Neural cell (in vitro differentiated cells): ENCODE results near the gene PLEKHA7. TPM values are rescaled to one million over a fixed set of nuclear protein-coding genes. Genes with fewer than 3 reads are reported as not detected.

Experiments used
- H2AFZ ChIP-seq: fragments of 200-600, 300-800 bp; sonication (generic), shearing (Covaris generic); 2 replicates; pipeline ENCODE4 v1.6.0; 2014; ENCODE audit warnings: low read depth, mild to moderate bottlenecking, antibody characterized with exemption, low read length, moderate library complexity
- H3F3A ChIP-seq: fragments of 200-600 bp; shearing (Covaris generic); 2 replicates; pipeline ENCODE4 v1.6.1; 2016; ENCODE audit warnings: mild to moderate bottlenecking, moderate library complexity, mixed read lengths, antibody characterized with exemption, low read length; ENCODE audit not compliant: insufficient read depth, poor library complexity, severe bottlenecking
- H3K27ac ChIP-seq: fragments of 200-600, 300-800 bp; sonication (generic), shearing (Covaris generic); 2 replicates; pipeline ENCODE4 v1.5.1; 2014; ENCODE audit warnings: mild to moderate bottlenecking, low read length, moderate library complexity
- H3K27me3 ChIP-seq: fragments of 300-800, 200-600 bp; sonication (generic), shearing (Covaris generic); 2 replicates; pipeline ENCODE4 v1.6.0; 2014; ENCODE audit warnings: mild to moderate bottlenecking, low read depth, low read length, moderate library complexity; ENCODE audit not compliant: insufficient read depth
- H3K36me3 ChIP-seq: fragments of 300-800, 200-600 bp; sonication (generic), shearing (Covaris generic); 2 replicates; pipeline ENCODE4 v1.5.1; 2014; ENCODE audit warnings: mild to moderate bottlenecking, antibody characterized with exemption, low read length, moderate library complexity; ENCODE audit not compliant: insufficient read depth
- H3K4me2 ChIP-seq: fragments of 300-800, 200-600 bp; sonication (generic), shearing (Covaris generic); 2 replicates; pipeline ENCODE4 v1.6.0; 2014; ENCODE audit warnings: mild to moderate bottlenecking, low read length
- H3K4me3 ChIP-seq: fragments of 300-800, 200-600 bp; sonication (generic), shearing (Covaris generic); 2 replicates; pipeline ENCODE4 v1.5.1; 2014; ENCODE audit warnings: mild to moderate bottlenecking, low read length, moderate library complexity
- H3K79me2 ChIP-seq: fragments of 200-600 bp; shearing (Covaris generic); replicated peaks from 2 replicates; pipeline ENCODE4 v1.6.0; 2014; ENCODE audit warnings: mild to moderate bottlenecking, low read length, moderate library complexity; ENCODE audit not compliant: insufficient read depth
- H3K9ac ChIP-seq: fragments of 300-800, 200-600 bp; sonication (generic), shearing (Covaris generic); 2 replicates; pipeline ENCODE4 v1.6.1; 2016; ENCODE audit warnings: mild to moderate bottlenecking, low read length, mixed read lengths
- H3K9me2 ChIP-seq: fragments of 200-600 bp; shearing (Covaris generic); 2 replicates; pipeline ENCODE4 v1.6.1; 2016; ENCODE audit warnings: mild to moderate bottlenecking, low read length, mixed read lengths; ENCODE audit not compliant: insufficient read depth
- H3K9me3 ChIP-seq: fragments of 200-600, 300-800 bp; sonication (generic), shearing (Covaris generic); 2 replicates; pipeline ENCODE4 v1.6.1; 2016; ENCODE audit warnings: mild to moderate bottlenecking, mixed run types, low read length, moderate library complexity, mixed read lengths
- H4K20me1 ChIP-seq: fragments of 200-600 bp; shearing (Covaris generic); 2 replicates; pipeline ENCODE4 v1.6.1; 2016; ENCODE audit warnings: mild to moderate bottlenecking, mixed run types; ENCODE audit not compliant: insufficient read depth
- EP300 ChIP-seq: fragments of 450-650 bp; conservative IDR thresholded peaks from 2 replicates; pipeline ENCODE4 v1.6.1; 2014; ENCODE audit warnings: antibody characterized with exemption, mild to moderate bottlenecking, moderate library complexity; ENCODE audit not compliant: poor library complexity, severe bottlenecking
- MXI1 ChIP-seq: fragments of 450-650 bp; conservative IDR thresholded peaks from 2 replicates; pipeline ENCODE4 v1.6.1; 2014; ENCODE audit warnings: antibody characterized with exemption, mild to moderate bottlenecking; ENCODE audit not compliant: poor library complexity, severe bottlenecking
- POLR2AphosphoS5 ChIP-seq: IDR thresholded peaks from 2 replicates; pipeline ENCODE4 v1.6.1; 2012
- RAD21 ChIP-seq: fragments of 450-650 bp; conservative IDR thresholded peaks from 2 replicates; pipeline ENCODE4 v1.6.1; 2014; ENCODE audit warnings: antibody characterized with exemption, mild to moderate bottlenecking, moderate library complexity
- SMC3 ChIP-seq: fragments of 450-650 bp; conservative IDR thresholded peaks from 2 replicates; pipeline ENCODE4 v1.6.1; 2014; ENCODE audit warnings: antibody characterized with exemption, mild to moderate bottlenecking, moderate library complexity; ENCODE audit not compliant: poor library complexity
- TAF1 ChIP-seq: IDR thresholded peaks from 2 replicates; pipeline ENCODE4 v1.6.1; 2012; ENCODE audit warnings: low read depth
- polyA plus RNA-seq: library from polyadenylated mRNA; depleted of rRNA; stranded (reverse); fragments of >200 nt; gene quantifications from 2 replicates; pipeline ENCODE4 v1.2.3, GENCODE V29; 2014
- TF ChIP-seq, protein P1 (sequence below): IDR thresholded peaks from 2 replicates; pipeline ENCODE4 v1.6.1; 2012; ENCODE audit warnings: borderline replicate concordance
- TF ChIP-seq, protein P2 (sequence below): fragments of 450-650 bp; IDR thresholded peaks from 2 replicates; pipeline ENCODE4 v1.5.1; 2014; ENCODE audit warnings: antibody characterized with exemption, mild to moderate bottlenecking, moderate library complexity; ENCODE audit not compliant: poor library complexity, severe bottlenecking

Gene PLEKHA7
- polyA plus RNA-seq, 1 donor from 2014 or later = 45.7 TPM

DNA sequence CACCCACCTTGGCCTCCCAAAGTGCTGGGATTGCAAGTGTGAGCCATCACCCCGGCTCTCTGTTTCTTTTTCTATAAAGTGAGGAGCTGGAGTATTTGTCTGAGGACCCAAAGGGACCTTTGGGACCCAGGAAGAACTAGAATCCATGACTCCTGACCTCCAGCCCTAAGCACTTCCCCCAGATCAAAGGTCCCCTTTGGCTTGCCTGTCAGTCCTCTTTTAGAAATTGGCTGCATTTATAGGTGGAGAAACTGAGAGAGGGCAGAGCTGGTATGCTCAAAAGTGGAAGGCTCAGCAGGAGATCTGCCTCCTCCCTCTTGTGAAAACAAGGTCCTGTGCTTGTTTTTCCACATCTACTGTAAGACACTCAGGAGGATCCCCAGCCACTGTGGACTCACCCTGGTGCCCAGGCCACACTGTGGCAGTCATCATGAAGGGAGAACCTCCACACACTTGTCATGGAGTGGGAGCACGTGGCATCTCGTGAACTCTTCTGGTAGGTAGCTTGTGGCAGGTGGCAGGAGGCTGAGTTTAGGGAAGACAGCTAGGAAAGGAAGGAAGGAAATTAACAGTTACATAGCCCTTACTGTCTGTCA lies 12.4 kb upstream of the PLEKHA7 start:
- no peaks in the 10 kb centered on the region for H3K36me3 ChIP-seq
- no peaks in the 10 kb centered on the region for H3K79me2 ChIP-seq
- H3K4me3 ChIP-seq = no peak overlapping the region
- TF ChIP-seq SMC3 (no peak), POLR2AphosphoS5 (no peak), MXI1 (no peak)
- TF ChIP-seq, protein P1, sequence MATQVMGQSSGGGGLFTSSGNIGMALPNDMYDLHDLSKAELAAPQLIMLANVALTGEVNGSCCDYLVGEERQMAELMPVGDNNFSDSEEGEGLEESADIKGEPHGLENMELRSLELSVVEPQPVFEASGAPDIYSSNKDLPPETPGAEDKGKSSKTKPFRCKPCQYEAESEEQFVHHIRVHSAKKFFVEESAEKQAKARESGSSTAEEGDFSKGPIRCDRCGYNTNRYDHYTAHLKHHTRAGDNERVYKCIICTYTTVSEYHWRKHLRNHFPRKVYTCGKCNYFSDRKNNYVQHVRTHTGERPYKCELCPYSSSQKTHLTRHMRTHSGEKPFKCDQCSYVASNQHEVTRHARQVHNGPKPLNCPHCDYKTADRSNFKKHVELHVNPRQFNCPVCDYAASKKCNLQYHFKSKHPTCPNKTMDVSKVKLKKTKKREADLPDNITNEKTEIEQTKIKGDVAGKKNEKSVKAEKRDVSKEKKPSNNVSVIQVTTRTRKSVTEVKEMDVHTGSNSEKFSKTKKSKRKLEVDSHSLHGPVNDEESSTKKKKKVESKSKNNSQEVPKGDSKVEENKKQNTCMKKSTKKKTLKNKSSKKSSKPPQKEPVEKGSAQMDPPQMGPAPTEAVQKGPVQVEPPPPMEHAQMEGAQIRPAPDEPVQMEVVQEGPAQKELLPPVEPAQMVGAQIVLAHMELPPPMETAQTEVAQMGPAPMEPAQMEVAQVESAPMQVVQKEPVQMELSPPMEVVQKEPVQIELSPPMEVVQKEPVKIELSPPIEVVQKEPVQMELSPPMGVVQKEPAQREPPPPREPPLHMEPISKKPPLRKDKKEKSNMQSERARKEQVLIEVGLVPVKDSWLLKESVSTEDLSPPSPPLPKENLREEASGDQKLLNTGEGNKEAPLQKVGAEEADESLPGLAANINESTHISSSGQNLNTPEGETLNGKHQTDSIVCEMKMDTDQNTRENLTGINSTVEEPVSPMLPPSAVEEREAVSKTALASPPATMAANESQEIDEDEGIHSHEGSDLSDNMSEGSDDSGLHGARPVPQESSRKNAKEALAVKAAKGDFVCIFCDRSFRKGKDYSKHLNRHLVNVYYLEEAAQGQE = no peak
- H3K27me3 ChIP-seq = no peaks in the 10 kb centered on the region
- H3K4me2 ChIP-seq = no peak overlapping the region
- H3F3A ChIP-seq = no peaks in the 10 kb centered on the region
- no peaks in the 10 kb centered on the region for H4K20me1 ChIP-seq
- H3K27ac ChIP-seq = no peak overlapping the region
- no peaks in the 10 kb centered on the region for H3K9me3 ChIP-seq
- no peaks in the 10 kb centered on the region for H3K9me2 ChIP-seq
- no peak overlapping the region for H2AFZ ChIP-seq
- no peak overlapping the region for H3K9ac ChIP-seq

DNA sequence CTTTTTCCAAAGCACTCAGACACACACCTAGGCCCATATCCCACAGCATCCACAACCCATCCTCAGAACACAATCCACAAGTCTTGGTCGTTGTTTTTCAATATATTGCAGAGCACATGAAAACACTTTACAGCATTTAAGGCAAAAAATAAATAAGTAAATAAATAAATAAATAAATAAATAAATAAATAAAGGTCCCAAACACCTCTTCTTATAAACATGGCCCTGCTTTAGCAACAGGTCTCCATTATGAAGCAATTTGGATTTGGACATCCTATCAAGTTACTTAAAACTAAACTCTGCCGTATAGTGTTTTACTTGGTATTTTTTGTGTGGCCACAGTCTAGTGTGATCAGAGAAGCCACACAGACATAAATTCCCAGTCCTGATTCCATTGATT lies 10.7 kb upstream of the PLEKHA7 start:
- no peaks in the 10 kb centered on the region for H3K9me2 ChIP-seq
- H4K20me1 ChIP-seq = no peaks in the 10 kb centered on the region
- no peak overlapping the region for H3K27ac ChIP-seq
- H3K9ac ChIP-seq = no peak overlapping the region
- H3F3A ChIP-seq = no peaks in the 10 kb centered on the region
- TF ChIP-seq, protein P2, sequence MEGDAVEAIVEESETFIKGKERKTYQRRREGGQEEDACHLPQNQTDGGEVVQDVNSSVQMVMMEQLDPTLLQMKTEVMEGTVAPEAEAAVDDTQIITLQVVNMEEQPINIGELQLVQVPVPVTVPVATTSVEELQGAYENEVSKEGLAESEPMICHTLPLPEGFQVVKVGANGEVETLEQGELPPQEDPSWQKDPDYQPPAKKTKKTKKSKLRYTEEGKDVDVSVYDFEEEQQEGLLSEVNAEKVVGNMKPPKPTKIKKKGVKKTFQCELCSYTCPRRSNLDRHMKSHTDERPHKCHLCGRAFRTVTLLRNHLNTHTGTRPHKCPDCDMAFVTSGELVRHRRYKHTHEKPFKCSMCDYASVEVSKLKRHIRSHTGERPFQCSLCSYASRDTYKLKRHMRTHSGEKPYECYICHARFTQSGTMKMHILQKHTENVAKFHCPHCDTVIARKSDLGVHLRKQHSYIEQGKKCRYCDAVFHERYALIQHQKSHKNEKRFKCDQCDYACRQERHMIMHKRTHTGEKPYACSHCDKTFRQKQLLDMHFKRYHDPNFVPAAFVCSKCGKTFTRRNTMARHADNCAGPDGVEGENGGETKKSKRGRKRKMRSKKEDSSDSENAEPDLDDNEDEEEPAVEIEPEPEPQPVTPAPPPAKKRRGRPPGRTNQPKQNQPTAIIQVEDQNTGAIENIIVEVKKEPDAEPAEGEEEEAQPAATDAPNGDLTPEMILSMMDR = no peak
- TF ChIP-seq POLR2AphosphoS5 (no peak), SMC3 (no peak), RAD21 (no peak), EP300 (no peak), TAF1 (no peak)
- TF ChIP-seq, protein P1 = no peak
- H3K36me3 ChIP-seq = no peaks in the 10 kb centered on the region
- H3K9me3 ChIP-seq = no peaks in the 10 kb centered on the region
- no peaks in the 10 kb centered on the region for H3K27me3 ChIP-seq
- no peaks in the 10 kb centered on the region for H3K79me2 ChIP-seq
- H3K4me3 ChIP-seq = no peak overlapping the region
- no peak overlapping the region for H2AFZ ChIP-seq
- no peak overlapping the region for H3K4me2 ChIP-seq
